HuH-7 (cell line): ENCODE results near the gene RFX1.
A peak's percentile ranks its signal among the peaks of the same experiment; 100 is the strongest.
"Not testable (repeated sequence)": the region's sequence is repeated elsewhere in the genome, so short reads cannot be mapped to it uniquely, and the experiment has no call there.

Experiments used
- DNase-seq: peaks from one replicate; pipeline ENCODE4 v3.0.0; 2011; ENCODE audit warnings: low spot score

The RFX1 gene

DNA sequence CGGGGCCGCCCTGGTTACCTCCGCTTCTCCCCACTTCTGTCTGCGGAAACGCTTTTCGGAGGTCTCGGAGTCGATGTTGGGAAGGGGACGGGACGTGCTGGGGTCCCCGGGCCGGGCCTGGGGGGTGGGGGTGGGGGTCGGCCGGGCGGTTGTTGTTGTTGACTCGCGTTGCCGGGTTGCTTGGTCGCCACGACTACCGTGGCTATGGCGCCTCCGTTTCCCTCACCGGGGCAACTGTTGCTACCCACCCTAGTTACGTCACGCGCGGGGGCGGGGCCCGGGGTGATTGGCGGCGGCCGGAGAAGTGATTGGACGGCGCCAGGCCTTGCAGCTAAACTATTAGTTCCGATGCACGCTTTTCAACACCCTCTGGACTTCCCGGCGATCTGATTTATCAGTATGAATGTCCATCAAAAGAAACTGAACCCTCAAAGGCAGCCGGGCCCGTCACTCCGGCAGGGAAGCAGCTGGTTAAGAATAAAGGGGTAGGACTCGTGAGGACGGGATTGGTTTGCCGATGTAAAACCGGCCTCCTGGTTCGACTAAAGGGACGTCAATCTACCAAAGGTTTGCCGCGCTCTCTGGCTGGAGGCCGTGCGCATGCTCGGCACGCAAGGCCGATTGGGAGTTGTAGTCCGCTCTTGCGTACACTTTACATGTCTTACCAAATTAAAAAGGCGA lies at the start of gene RFX1:
RFX1 (minus strand) TSS at position 236 of the 681 bp plus-strand sequence. CDS start 12,477 bp downstream, outside the sequence.
- DNase-seq, result peak; percentile 83

DNA sequence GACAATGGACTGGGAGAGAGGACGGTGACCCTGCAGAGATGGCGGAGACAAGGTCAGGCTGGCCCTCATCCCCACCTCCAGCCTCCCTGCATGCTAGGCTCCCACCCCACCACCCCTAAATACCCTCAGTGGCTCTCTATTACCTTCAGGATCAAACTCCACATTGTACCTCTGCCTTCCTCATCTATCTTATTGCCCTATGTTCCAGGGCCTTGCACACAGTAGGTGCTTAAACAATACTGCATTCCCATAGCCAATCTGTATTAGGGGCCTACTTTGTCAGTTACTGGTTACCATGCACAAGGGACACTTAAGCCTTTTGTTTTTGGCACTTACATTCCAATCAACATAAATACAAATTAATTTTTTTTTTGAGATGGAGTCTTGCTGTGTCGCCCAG lies 49.3 kb upstream of the RFX1 start:
- no peak for DNase-seq

DNA sequence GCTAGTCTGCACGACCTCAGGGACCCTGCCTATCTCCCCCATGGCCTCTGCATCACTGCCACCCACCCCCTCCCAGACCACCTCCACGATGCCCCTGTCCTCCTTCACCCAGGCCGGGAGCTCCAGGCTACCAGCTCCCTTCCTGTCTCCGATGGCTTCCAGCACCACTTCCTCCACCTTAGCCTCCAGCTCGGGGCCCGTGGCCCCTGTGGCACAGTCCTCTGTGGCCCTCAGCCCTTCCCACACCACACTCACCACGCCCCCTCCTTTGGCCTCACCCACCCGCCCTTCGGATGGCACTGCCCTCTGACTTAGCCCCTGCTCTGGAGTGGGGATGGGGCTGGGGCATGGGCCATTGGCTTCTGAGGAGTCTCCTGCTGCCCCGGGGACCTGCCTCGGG lies 48.6 kb upstream of the RFX1 start:
- DNase-seq, result no peak

DNA sequence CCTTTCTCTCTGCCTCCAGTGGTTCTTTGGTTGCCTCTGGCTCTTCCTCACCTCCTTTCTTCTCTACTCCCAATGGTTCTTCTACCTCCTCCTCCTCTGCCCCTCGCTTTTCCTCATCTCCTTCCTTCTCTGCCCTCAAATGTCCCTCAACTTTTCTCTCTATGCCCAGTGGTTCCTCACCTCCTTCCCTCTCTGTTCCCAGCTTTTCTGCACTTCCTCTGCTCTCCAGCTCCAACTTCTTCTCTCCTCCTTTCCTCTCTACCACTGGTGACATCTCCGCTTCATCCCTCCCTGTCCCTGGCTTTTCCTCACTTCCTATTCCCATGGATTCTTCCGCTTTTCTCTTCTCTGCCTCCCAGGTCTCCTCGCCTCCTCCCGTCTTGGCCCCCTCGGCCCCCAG lies 48.0 kb upstream of the RFX1 start:
- no peak for DNase-seq

DNA sequence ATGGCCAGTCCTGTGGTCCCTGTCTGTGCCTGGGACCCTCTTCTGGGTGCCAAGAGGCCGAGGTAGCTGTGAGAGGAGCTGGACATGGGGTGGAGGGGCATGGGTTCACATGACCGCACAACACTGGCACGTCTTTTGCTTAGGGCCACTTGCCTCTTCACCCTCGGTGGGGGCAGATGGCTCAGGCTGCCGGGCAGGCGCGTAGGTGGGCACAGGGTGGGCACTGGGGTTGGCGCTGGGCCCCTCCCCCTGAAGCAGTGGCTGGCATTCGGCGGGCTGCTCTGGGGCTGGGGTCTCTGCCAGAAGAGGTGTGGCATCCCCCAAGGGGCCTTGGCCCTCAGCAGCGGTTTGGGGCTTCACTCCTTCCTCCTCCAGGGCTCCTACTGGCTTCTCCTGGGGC lies 47.4 kb upstream of the RFX1 start:
- no peak for DNase-seq

DNA sequence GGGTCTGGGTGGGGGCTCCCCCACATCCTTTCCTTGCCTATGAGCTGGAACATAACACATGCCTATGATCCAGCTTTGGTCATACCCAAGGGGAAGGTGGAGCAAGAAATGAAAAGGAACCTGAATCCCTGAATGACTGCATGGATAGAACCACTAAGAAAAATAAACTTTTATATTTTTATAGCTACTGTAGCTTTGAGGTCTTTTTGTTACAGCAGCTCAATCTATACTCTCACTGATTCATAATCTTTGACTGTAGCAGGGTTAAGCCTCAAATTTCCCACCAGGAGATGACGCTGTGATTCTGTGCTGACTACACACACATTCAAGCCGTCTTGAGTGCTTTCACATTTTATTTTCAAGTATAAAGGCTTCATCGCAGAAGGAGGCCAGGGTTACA lies 46.9 kb upstream of the RFX1 start:
- DNase-seq, result no peak

DNA sequence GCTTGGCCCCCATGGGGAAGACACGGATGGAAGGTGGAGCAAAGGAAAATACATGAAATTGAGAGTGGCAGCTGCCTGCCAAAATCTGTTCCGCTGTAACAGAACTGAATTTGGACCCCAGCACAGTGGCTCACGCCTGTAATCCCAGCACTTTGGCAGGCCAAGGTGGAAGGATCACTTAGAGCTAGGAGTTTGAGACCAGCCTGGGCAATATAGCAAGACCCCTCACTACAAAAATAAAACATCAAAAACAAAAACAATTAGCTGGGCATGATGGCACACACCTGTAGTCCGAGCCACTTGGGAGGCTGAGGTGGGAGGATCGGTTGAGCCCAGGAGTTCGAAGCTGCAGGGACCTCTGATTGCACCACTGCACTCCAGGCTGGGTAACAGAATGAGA lies 46.4 kb upstream of the RFX1 start:
- DNase-seq, result no peak

DNA sequence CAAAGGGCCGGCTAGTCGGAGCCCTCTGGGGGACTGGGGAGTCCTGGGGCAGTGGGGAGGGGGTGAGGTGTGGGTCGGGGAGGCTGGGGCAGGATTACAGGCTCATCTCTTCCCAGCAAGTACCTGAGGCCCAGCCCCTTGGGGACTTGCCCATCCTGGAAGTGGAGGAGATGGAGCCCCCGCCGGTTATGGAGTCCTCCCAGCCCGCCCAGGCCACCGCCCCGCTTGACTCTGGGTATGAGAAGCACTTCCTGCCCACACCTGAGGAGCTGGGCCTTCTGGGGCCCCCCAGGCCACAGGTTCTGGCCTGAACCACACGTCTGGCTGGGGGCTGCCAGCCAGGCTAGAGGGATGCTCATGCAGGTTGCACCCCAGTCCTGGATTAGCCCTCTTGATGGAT lies 45.9 kb upstream of the RFX1 start:
- DNase-seq, result no peak

DNA sequence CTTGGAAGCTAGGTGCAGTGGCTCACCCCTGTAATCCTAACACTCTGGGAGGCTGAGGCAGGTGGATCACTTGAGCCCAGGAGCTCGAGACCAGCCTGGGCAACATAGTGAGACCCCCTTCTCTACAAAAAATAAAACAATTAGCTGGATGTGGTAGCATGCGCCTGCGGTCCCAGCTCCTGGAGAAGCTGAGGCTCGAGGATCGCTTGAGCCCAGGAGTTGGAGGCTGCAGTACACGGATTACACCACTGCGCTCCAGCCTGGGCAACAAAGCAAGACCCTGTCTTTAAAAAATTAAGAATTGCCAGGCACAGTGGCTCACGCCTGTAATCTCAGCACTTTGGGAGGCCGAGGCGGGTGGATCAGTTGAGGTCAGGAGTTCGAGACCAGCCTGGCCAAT lies 44.8 kb upstream of the RFX1 start:
- DNase-seq, result not testable (repeated sequence)

DNA sequence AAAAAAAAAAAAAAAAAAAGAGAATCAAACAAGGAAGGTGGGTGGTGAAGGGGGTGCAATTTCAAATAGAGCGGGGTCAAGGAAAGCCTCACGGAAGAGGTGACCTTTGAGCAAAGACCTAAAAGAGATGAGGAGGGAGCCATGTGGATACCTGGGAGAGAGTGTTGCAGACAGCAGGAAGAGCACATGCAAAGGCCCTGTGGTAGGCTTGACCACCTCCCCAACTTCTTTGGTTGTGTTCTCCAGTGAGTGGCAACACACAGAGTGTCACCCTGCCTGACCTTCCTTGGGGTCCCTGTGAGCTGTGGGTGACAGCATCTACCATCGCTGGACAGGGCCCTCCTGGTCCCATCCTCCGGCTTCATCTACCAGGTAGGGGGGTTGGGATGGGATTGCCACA lies 44.4 kb upstream of the RFX1 start:
- no peak for DNase-seq

DNA sequence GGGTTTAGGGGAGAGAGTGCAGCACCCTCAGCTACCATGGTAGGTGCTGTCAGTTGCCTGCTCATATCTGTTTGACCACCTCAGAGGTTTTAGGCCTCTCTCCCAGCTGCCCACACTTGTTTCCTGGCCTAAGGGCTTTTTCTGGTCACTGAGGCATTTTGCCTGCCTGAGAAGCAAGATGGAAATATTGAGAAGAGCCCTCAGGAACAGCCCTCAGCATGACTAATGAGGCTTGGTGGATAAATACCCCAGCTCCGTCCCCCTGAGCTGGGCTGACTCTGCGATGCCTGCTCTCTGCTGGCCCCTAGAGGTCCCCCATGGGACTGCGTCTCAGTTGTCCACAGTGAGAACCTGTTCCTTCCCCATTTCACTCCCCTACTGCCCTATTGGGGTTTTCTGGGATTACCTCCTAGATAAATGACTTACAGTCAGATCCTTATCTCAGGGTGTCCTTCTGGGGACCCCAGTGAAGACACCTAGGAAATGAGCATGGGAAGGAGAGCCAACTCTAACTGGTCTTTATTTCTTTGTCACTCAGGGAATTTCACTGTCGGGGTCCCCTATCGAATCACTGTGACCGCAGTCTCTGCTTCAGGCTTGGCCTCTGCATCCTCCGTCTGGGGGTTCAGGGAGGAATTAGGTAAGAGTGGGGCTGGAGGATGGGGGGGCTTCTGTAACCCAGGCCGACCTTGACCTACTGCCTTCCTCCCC lies 42.5 kb upstream of the RFX1 start:
- peak; percentile 71 for DNase-seq

DNA sequence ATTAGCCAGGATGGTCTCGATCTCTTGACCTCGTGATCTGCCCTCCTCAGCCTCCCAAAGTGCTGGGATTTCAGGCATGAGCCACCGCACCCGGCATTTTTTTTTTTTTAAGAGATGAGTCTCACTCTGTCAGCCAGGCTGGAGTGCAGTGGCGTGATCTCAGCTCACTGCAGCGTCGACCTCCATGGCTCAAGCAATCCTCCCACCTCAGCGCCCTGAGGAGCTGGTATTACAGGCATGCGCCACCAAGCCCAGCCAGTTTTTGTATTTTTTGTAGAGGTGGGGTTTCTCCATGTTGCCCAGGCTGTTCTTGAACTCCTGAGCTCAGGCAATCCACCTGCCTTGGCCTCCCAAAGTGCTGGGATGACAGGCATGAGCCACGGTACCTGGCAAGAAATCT lies 41.7 kb upstream of the RFX1 start:
- not testable (repeated sequence) for DNase-seq

DNA sequence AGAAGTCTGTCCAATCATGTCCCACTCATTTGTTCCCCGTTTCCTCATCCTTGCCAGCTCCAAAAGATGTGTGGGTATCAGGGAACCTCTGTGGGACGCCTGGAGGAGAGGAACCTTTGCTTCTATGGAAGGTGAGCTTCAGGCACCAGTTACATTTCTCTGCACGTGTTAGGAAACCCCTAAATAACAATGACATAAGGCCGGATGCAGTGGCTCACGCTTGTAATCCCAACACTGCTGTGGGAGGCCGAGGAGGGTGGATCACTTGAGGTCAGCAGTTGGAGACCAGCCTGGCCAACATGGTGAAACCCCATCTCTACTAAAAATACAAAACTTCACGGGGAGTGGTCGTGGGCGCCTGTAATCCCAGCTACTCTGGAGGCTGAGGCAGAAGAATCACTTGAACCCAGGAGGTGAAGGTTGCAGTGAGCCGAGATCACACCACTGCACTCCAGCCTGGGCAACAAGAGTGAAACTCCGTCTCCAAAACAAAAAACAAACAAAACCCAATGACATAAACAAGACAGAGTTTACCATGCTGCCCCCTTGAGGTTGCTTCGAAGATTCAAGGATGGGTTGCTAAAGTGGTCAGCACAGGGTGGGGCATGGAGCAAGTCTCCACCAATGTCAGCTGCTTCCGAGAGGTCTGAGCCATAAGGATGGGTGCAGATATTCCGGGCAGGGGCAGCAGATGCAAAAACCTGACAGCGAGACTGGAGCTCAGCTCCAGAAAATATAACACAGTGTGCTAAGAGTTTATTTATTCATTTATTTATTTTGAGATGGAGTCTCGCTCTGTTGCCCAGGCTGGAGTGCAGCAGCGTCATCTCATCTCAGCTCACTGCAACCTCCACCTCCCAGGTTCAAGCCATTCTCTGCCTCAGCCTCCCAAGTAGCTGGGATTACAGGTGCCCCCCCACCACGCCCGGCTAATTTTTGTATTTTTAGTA lies 36.8 kb upstream of the RFX1 start:
- DNase-seq, result peak; percentile 63

DNA sequence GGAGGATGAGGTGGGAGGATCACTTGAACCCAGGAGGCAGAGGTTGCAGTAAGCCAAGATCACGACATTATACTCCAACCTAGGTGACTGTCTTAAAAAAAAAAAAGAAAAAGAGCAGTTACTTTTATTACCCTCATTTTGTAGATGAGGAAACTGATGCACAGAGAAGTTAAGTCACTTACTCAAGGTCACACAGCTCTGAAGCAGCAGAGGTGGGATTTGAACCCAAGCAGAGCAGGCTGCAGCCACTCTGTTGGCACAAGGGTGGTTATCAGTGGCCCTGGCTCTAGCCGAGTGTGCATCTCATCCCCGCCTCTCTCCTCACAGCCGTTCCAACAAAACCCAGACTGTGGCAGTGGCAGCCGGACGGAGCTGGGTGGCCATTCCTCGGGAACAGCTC lies 33.1 kb upstream of the RFX1 start:
- no peak for DNase-seq

DNA sequence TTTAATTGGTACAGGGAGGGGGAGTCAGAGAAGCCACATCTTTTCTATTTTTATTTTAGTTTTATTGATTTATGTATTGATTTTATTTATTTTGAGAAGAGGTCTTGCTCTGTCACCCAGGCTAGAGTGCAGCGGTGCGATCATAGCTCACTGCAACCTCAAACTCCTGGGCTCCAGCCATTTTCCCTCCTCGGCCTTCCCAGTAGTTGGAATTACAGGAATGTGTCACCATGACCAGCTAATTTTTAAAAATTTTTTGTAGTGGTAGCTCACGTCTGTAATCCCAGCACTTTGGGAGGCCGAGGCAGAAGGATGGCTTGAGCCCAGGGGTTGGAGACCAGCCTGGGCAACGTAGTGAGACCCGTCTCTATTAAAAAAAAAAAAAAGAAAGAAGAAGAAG lies 29.6 kb upstream of the RFX1 start:
- no peak for DNase-seq

DNA sequence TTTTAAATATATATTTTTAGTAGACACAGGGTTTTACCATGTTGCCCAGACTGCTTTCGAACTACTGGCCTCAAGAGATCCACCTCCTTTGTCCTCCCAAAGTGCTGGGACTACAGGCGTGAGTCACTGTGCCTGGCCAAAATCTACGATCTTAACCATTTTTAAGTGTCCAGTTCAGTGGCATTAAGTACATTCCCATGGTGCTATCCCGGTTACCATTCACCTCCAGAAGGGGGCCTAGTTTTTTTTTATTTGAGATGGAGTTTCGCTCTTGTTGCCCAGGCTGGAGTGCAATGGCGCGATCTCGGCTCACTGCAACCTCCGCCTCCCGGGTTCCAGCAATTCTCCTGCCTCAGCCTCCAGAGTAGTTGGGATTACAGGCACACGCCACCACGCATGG lies 29.0 kb upstream of the RFX1 start:
- DNase-seq, result not testable (repeated sequence)

DNA sequence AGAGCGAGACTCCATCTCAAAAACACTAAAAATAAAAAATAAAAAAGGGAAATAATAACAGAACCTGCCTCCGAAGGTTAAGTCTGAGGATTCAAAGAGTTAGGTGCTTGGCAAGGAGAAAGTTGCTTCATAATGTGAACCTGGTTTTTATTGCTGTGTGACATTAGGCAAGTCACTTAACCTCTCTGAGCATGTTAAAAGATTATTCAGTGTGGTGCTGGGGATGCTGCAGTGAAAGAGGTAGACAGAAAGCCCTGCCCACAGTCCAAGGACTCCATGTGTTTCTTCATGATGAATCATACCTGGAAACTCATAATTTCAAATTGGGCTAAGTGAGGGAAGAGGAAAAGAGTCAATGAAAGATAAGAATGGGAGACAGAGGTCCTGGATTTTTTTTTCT lies 27.8 kb upstream of the RFX1 start:
- DNase-seq, result no peak

DNA sequence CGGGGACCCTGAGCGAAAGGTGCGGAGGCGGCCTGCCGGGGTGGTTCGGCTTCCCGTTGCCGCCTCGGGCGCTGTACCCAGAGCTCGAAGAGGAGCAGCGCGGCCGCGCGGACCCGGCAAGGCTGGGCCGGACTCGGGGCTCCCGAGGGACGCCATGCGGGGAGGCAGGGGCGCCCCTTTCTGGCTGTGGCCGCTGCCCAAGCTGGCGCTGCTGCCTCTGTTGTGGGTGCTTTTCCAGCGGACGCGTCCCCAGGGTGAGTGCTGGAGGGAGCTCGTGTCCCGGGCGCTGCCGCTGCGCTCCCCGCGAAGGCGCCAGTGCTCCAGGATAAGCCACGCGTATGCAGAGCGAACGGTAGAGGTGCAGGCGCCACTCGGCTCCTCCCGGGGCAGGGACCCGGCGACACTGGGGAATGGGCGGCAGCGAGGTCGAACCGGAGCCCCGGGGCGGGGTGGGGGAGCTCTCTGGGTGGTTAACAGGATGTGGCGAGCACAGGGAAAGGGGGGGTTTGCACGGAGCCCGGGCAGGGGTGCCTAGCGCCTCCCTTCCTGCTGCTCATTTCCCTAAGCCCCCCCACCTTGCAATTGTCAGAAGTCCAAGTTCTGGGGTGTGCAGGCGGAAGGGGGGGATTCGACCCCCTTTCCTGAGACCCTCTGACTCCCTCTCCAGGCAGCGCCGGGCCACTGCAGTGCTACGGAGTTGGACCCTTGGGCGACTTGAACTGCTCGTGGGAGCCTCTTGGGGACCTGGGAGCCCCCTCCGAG lies 25.8 kb upstream of the RFX1 start, which contains the start of gene IL27RA:
IL27RA (plus strand) TSS at position 44 of the 762 bp plus-strand sequence; CDS start at position 155, 111 bp downstream.
- DNase-seq, result peak; percentile 79

DNA sequence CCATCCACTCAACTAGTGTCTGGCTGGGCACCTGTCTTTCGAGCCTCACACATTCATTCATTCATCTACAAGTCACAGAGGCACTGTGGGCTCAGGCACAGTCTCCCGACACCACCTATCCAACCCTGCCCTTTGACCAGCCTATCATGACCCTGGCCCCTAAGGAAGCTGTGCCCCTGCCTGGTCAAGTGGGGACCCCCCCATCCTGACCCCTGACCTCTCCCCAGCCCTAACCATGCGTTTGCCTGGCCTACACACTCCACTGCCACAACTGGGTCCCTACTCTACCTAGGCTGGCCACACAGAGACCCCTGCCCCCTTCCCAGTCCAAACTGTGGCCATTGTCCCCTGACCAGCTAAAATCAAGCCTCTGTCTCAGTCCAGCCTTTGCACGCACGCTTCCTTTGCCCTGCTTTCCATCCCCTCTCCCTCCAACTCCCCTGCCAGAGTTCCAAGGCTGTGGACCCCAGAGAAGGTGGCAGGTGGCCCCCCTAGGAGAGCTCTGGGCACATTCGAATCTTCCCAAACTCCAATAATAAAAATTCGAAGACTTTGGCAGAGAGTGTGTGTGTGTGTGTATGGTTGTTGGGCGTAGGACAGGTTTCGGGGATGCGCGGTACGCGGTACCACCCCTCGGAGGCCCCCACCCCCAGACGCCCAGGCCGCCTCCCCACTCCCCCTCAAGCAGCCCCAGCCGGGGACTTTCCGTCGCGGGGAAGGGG lies 25.0 kb upstream of the RFX1 start:
- no peak for DNase-seq

DNA sequence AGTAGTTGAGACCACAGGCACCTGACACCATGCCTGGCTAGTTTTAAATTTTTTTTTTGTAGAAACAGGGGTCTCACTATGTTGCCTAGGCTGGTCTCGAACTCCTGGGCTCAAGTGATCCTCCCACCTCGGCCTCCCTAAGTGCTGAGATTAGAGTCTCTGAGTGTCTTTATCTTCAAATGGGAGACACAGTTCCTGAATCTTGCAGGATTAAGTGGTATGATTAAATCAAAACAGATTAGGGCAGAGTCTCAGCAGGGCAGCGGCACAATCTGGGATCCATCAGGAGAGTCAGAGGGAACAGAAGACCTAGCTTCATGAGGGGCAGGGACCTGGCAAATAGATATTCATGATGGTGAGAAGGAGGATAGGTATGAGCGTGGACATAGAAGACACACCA lies 22.8 kb upstream of the RFX1 start:
- no peak for DNase-seq

DNA sequence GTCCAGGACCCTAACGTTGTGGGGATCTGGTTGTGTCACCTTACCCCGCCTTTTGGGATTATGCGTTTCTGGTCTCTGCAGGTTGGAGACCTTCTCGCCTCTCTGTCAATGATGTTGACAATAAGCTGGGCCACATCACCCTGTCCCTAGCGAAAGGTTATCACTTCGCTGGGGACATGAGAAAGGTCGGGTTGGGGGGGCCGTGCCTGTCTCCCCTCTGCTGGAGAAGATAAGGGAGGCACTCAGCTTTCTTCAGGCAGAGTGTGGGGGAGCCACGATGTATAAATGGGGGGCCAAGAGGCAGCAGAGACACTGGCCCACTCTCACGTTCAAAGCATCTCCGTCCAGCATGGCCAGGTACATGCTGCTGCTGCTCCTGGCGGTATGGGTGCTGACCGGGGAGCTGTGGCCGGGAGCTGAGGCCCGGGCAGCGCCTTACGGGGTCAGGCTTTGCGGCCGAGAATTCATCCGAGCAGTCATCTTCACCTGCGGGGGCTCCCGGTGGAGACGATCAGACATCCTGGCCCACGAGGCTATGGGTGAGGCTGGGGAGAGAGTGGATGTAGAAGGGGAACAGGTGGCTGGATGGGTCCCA lies 21.8 kb upstream of the RFX1 start, which contains the start of gene RLN3:
RLN3 (plus strand) TSS at position 293 of the 595 bp plus-strand sequence; CDS start at position 350, 57 bp downstream.
- no peak for DNase-seq
